Esophagus (tissue), 2 donors: Measurements from ENCODE around the gene ID3. TPM values are rescaled to one million over a fixed set of nuclear protein-coding genes. Genes with fewer than 3 reads are reported as not detected.

Source experiments
- H3K27ac ChIP-seq, 2 donors: one replicate each; pipeline ENCODE4 v1.5.1; 2013; ENCODE audit warnings: low read depth in 2 of 2, mild to moderate bottlenecking in 2 of 2, inconsistent platforms in 1 of 2, low read length in 1 of 2, moderate library complexity in 1 of 2
- H3K27me3 ChIP-seq, 2 donors: one replicate each; pipeline ENCODE4 v1.6.1; 2013; ENCODE audit warnings: low read length in 2 of 2, control low read depth in 1 of 2, mild to moderate bottlenecking in 1 of 2; ENCODE audit not compliant: insufficient read depth in 2 of 2, control insufficient read depth in 1 of 2
- H3K36me3 ChIP-seq, 2 donors: one replicate each; pipeline ENCODE4 v1.6.1; 2013; ENCODE audit warnings: low read length in 1 of 2; ENCODE audit not compliant: control insufficient read depth in 2 of 2, insufficient read depth in 2 of 2
- H3K4me1 ChIP-seq, 2 donors: one replicate each; pipeline ENCODE4 v1.6.1; 2013; ENCODE audit warnings: low read length in 1 of 2; ENCODE audit not compliant: control insufficient read depth in 2 of 2, insufficient read depth in 2 of 2
- H3K4me3 ChIP-seq, 2 donors: one replicate each; pipeline ENCODE4 v1.5.1; 2013; ENCODE audit warnings: low read length in 2 of 2, mild to moderate bottlenecking in 2 of 2, low read depth in 1 of 2, moderate library complexity in 1 of 2
- H3K9me3 ChIP-seq, 2 donors: one replicate each; pipeline ENCODE4 v1.6.1; 2013; ENCODE audit warnings: mild to moderate bottlenecking in 2 of 2, low read depth in 1 of 2, low read length in 1 of 2, moderate library complexity in 1 of 2; ENCODE audit not compliant: control insufficient read depth in 2 of 2, insufficient read depth in 1 of 2
- WGBS, 2 donors: extraction: QIAGEN DNeasy Blood & Tissue Kit; methylation state at CpG; one replicate each; pipeline ENCODE4 v1.1.7; 2013; 5-methylcytosine and 5-hydroxymethylcytosine counted together
- polyA plus RNA-seq, 2 donors: library from polyadenylated mRNA; stranded (reverse); fragments of 200-250 nt; gene quantifications; one replicate each; pipeline ENCODE4 v1.2.3, GENCODE V29; 2013
- donor health status: healthy with polysubstance abuse.
- donor health status: Bipolar disorder and iron deficiency.

Gene ID3
- polyA plus RNA-seq, 2 donors = 24.4 to 44.2 TPM

DNA sequence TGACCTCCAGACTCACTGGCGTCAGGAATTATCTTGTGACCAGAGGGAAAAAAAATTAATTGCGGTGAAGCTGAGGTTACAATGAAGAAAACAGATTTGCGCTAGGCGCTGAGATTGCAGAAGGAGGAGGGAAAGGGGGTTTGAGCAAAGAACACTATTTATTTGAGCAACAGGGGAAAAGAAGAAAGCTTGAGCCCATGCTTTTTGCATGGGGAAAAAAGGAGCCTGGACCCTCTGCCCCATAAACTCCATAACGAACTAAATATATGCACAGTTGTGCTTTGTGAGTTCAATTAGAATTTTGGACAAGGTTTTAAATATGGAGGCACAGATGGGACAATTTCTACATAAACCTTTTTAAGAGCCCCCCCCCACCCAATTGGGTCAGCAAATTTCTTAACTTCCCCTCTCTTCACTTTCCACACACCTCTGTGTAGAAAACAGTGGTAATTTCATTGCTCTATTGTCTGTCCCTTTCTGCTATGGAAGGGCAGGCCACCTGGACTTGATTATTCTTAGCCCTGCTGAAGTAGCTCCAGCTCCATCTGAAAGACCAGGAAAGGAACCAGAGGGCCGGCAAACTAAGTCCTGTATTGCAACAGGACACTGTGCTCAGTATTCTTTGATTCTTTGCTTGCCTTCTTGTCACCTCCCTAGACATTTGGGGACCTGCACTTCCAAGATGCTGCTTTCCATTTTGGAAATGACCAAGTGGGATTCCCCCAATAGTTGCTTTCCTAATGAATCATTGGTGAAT lies 862 bp upstream of the ID3 start:
- Histone ChIP-seq H3K9me3 (no peaks in the 10 kb centered on the region), H3K4me1 (peaks cover 4 to 13% of the 10 kb centered on the region in 2 donors), H3K27ac (peak overlapping the region; percentile 96), H3K4me3 (peak overlapping the region; percentile 16 to 61), H3K36me3 (no peaks in the 10 kb centered on the region), H3K27me3 (no peaks in the 10 kb centered on the region)
- WGBS, 2 donors = 24 to 28% methylated on average over 6 of the region's 6 CpGs

DNA sequence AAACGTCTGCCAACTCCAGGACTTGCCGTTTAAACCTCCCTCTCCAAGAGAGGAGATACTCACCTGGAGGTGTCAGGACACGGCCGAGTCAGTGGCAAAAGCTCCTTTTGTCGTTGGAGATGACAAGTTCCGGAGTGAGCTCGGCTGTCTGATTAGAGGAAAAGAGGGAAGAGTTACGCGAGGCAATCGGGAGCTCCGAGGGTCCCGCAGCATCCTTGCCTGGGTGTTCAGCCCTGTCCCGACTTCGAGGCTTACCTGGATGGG lies 497 bp downstream of the ID3 start:
- Histone ChIP-seq H3K27ac (peak overlapping the region; percentile 96), H3K27me3 (no peaks in the 10 kb centered on the region), H3K4me1 (peaks cover 4 to 16% of the 10 kb centered on the region in 2 donors), H3K4me3 (peak overlapping the region; percentile 61 to 83), H3K9me3 (no peaks in the 10 kb centered on the region), H3K36me3 (no peaks in the 10 kb centered on the region)
- 1 to 2% methylated on average over 14 of the region's 14 CpGs for WGBS, 2 donors

DNA sequence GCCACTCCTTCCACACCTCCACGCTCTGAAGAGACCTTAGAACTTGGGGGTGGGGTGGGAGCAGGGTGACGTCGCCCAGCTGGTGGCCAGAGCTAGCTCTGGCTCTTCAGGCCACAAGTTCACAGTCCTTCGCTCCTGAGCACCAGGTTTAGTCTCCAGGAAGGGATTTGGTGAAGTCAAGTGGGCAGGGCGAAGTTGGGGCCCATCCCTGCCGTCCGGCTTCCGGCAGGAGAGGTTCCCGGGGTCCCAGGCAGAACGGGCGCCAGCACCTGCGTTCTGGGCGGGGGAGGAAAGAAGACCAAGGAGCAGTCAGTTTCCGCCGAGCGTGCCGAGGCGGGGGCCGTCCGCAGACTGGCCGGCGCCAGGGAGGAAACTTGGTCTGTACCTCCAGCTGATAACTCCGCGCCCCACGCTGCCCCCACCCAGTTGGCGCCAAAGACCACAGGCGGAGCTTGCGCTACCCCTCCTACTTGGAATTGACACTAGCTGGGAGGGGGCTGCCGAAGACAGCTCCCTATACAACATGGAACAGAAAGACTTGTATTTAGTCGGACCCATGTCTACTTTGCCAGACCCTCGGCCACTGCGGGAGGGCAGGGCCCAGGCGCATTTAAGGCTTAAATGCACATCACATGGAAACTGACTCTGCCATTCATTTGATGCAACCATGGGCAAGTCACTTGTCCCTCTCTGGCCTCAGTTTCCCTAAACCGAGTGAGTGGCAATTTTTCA lies 995 bp downstream of the ID3 start:
- Histone ChIP-seq H3K9me3 (no peaks in the 10 kb centered on the region), H3K4me1 (peaks cover 4 to 16% of the 10 kb centered on the region in 2 donors), H3K27ac (peak overlapping the region; percentile 96), H3K27me3 (no peaks in the 10 kb centered on the region), H3K4me3 (peak overlapping the region; percentile 61 to 83), H3K36me3 (no peaks in the 10 kb centered on the region)
- WGBS, 2 donors = 4% methylated on average over 34 of the region's 34 CpGs

DNA sequence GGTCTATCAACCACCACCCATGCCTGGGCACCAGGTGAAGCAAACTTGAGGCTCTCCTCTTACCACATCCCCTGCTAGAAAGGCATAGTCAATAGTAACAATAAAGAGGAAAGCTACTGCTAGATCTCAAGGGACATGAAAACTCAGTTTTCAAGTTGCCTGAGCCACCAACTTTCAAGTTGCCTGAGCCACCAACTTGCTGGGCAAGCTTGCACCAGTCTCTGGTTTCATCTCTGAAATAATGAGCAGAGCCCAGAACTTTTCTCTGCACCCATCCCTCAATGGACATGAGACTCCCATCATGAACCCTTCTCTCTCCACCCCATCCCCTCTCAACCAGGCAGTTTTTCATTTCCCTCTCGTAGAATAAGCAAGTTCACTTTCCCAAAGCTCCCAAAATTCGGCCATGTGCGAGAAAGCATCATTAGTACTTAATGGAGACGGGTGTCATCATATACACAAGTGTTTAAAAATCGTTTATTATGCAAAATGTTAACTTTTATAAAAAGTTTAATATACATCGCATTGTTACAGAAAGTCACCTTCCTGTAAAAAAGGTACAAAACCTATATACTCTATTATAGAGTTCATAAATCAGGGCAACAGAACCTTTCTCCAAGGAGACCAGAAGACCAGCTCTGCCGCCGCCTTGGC lies 1.7 kb downstream of the ID3 start:
- H3K4me1 ChIP-seq = peaks cover 4 to 16% of the 10 kb centered on the region in 2 donors
- peak overlapping the region; percentile 96 for H3K27ac ChIP-seq
- peak overlapping the region; percentile 61 to 83 for H3K4me3 ChIP-seq
- H3K27me3 ChIP-seq = no peaks in the 10 kb centered on the region
- H3K36me3 ChIP-seq = no peaks in the 10 kb centered on the region
- no peaks in the 10 kb centered on the region for H3K9me3 ChIP-seq
- WGBS, 2 donors = 43 to 47% methylated on average over 8 of the region's 8 CpGs

DNA sequence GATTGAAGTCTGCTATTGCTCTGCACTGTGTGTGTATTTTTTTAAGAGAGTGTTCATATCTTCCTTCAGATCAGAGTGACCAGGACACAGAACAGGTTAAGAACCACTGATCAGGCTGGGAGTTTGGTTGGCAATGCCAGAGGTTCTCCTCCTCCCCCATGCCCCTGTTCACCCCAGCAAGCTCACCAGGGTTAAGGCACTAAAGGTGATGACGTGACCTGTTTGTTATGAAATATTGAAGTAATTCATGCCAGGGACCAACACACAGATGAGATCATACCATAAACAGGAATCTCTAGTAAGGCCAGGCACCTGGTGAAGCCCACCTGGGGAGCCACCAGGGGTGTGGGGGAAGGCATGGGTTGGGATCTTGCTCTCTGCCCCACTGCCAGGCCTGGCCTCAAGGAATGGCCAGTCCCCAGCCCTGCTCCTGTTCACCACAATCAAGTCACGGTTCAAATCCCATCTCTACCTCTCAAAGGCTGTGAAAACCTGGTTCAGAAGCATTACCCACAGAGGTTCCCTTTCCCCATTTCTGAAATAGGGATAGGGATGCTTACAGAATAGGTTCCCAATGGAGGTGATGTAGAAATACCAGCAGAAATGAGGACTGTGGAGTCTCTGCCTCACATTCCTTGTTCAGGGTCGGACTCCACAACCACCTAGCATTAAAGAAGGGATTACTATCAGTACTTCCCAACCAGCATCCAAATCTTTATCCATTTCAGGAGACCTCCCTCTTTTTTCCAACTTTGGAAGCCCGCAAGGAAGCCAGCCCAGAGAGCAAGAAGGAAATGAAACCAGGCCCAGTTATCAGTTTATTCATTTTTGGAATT lies 2.4 kb downstream of the ID3 start:
- peak overlapping the region; percentile 86 to 90 for H3K27ac ChIP-seq
- H3K36me3 ChIP-seq = no peaks in the 10 kb centered on the region
- H3K27me3 ChIP-seq = no peaks in the 10 kb centered on the region
- peaks cover 4 to 16% of the 10 kb centered on the region in 2 donors for H3K4me1 ChIP-seq
- WGBS, 2 donors = 61 to 69% methylated on average over 4 of the region's 4 CpGs
- H3K4me3 ChIP-seq = peak overlapping the region in 1 of 2 donors; percentile 61
- H3K9me3 ChIP-seq = no peaks in the 10 kb centered on the region

DNA sequence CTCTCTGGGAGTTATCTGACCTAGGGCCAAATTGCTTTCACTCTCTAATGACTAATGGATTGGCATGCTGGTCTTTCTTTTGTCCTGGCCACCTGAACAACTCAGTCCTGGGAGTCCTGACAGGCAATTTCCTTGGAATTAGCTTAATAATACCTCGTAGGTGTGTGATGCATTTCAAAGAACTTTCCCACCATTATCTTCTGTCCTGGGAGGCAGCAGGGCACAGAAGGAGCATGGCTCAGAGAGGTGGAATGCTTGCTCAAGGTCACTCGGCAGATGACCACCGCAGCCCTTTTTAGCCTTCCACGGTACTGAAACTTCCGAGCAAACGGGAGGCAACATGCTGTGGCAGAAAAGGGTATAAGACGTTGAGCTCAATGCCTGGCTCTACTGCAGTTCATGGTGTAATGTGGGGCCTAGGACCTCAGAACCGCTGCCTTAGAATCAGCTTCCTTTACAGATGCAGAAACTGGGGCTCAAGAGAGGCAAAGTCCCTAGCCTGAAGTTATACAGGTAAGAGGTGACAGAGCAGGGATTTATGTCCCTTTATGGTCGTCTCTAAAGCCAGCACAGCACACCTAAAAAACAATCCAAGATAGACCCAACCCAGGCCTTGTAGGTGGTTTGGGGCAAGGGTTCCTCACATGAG lies 3.2 kb downstream of the ID3 start:
- peak overlapping the region in 1 of 2 donors; percentile 61 for H3K4me3 ChIP-seq
- no peaks in the 10 kb centered on the region for H3K27me3 ChIP-seq
- peak overlapping the region; percentile 86 to 90 for H3K27ac ChIP-seq
- no peaks in the 10 kb centered on the region for H3K36me3 ChIP-seq
- no peaks in the 10 kb centered on the region for H3K9me3 ChIP-seq
- H3K4me1 ChIP-seq = peaks cover 4 to 16% of the 10 kb centered on the region in 2 donors
- 28 to 39% methylated on average over 9 of the region's 9 CpGs for WGBS, 2 donors

DNA sequence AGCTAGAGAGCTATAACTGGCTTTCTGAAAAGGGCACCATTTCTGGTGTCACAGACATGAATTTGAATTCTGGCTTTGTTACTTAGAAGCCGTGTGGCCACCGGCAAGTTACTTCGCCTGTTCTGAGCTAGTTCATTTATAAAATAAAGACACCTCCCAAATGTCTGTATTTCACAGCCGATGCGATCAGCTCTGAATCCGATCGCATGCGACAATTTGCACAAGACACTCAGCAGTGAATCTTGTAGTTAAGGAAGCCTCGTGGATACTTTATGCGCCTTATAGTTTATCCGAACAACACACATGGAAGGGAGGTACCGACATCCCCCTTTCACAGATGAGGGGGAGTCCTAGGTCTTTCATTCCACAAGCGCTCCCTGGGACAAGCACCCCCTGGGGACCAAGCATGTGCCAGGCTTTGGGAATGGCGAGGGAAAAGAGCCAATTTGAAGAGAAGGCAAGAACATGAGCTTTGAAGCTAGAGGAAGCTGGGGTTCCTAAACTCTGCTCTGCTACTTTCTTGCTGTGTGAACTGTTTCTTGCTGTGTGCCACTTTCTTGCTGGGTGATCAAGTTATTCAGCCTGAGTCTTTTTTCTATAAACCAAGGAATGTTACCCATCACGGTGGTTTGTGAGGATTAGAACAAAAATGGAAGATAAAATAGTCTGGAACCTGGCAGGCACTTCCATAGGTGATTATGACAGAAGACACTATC lies 3.9 kb downstream of the ID3 start:
- no peaks in the 10 kb centered on the region for H3K36me3 ChIP-seq
- H3K9me3 ChIP-seq = no peaks in the 10 kb centered on the region
- H3K27me3 ChIP-seq = no peaks in the 10 kb centered on the region
- 15 to 22% methylated on average over 15 of the region's 15 CpGs for WGBS, 2 donors
- H3K4me1 ChIP-seq = peaks cover 4 to 16% of the 10 kb centered on the region in 2 donors
- peak overlapping the region; percentile 86 to 90 for H3K27ac ChIP-seq
- peak overlapping the region; percentile 49 to 55 for H3K4me3 ChIP-seq

DNA sequence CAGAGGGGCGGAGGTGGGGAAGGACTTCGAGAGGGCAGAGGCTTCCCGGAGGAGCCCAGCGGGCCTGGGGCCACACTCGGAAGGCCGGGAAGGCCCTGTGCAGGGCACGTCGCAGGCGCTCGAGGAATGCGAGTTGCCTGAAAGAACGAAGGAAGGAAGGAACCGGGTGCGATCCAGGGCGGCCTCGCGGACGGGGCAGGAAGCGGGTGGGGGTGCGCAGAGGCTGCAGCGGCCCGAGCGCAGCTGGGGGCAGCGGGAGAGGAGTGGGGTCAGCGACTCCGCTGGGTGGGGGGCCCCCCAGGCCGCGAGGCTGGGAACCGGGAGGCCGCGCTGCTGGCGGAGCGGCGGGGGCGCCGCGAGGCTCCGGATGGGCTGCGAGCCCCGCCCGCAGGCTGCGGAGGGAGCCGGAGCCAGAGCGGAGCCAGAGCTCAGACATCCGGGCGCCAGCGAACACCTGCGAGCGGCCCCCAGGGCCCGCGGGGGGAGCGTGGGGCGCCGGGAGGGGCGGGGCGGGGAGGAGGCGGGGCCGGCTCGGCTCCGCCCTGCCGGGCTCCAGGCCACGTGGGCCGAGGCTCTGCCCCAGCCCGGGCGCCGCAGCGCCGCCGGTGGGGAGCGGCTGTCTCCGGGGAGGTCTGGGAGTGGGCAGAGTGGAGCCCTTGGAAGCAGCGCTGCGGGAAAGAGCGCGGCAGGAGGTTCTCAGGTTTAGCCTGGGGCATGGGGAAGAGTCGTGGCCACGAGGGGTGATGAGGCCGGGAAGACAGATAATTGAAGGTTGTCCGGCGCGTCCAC lies 4.6 kb downstream of the ID3 start:
- Histone ChIP-seq H3K27ac (peak overlapping the region; percentile 86 to 90), H3K9me3 (no peaks in the 10 kb centered on the region), H3K27me3 (no peaks in the 10 kb centered on the region), H3K4me1 (peaks cover 4 to 16% of the 10 kb centered on the region in 2 donors), H3K4me3 (peak overlapping the region; percentile 49 to 55), H3K36me3 (no peaks in the 10 kb centered on the region)
- 1% methylated on average over 69 to 81 of the region's 81 CpGs for WGBS, 2 donors
